AG04449 (cell line): ENCODE data around the gene GPR45.
A peak's percentile ranks its signal among the peaks of the same experiment; 100 is the strongest.

Experiments used
- CTCF ChIA-PET: fragments of 350-600 bp; formaldehyde crosslinking; extraction: SDS; loops from one replicate; lab custom pipeline; 2021; ENCODE audit warnings: antibody characterized with exemption; lab: Yijun Ruan, JAX
- POLR2A ChIA-PET: fragments of 400-600, 350-600 bp; formaldehyde crosslinking; extraction: SDS; loops from one replicate; lab custom pipeline; 2020; ENCODE audit warnings: antibody characterized with exemption, inconsistent platforms; lab: Yijun Ruan, JAX
- DNase-seq: peaks from one replicate; pipeline ENCODE4 v3.0.0-alpha.2; 2010; ENCODE audit warnings: low read depth, low spot score
- H3K4me3 ChIP-seq: 2 replicates; pipeline ENCODE4 v1.5.1; 2011; ENCODE audit warnings: low read depth, mild to moderate bottlenecking, control low read depth, low read length
- TF ChIP-seq, protein P1 (sequence below): IDR thresholded peaks from one replicate; pipeline ENCODE4 v1.5.1; 2011; ENCODE audit warnings: mild to moderate bottlenecking, moderate library complexity, low read length, control low read depth, inconsistent platforms; ENCODE audit not compliant: insufficient read depth; ENCODE audit errors: missing control alignments

GPR45 gene

DNA sequence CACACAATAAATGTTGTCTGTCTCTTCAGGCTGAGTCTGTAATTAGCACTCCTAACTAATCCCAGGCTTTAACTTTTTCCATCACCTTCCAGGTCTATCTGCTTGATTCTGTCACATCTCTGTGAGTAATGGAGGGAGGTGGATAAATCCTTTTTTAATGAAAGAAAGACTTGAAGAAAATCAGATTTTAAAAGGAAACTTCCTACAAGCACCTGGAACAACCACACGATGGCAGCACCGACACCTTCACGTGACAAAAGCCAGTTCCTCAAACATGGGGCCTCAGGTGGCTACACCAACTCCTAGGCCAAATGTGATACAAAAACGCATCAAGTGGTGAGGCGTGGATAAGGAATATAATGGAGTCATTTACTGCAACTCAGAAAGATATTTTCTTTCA lies 46.1 kb downstream of the GPR45 start:
- ChIA-PET POLR2A (no interaction called here), CTCF (interaction anchor here (0.6 to 2.1 kb wide), 21 partner anchors 9 to 257 kb away, joined by 3 to 9 read pairs (median 5); no protein-coding TSS in a partner anchor)
- TF ChIP-seq, protein P1, sequence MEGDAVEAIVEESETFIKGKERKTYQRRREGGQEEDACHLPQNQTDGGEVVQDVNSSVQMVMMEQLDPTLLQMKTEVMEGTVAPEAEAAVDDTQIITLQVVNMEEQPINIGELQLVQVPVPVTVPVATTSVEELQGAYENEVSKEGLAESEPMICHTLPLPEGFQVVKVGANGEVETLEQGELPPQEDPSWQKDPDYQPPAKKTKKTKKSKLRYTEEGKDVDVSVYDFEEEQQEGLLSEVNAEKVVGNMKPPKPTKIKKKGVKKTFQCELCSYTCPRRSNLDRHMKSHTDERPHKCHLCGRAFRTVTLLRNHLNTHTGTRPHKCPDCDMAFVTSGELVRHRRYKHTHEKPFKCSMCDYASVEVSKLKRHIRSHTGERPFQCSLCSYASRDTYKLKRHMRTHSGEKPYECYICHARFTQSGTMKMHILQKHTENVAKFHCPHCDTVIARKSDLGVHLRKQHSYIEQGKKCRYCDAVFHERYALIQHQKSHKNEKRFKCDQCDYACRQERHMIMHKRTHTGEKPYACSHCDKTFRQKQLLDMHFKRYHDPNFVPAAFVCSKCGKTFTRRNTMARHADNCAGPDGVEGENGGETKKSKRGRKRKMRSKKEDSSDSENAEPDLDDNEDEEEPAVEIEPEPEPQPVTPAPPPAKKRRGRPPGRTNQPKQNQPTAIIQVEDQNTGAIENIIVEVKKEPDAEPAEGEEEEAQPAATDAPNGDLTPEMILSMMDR = peak; percentile 26
- no peak overlapping the region for H3K4me3 ChIP-seq
- DNase-seq = no peak

DNA sequence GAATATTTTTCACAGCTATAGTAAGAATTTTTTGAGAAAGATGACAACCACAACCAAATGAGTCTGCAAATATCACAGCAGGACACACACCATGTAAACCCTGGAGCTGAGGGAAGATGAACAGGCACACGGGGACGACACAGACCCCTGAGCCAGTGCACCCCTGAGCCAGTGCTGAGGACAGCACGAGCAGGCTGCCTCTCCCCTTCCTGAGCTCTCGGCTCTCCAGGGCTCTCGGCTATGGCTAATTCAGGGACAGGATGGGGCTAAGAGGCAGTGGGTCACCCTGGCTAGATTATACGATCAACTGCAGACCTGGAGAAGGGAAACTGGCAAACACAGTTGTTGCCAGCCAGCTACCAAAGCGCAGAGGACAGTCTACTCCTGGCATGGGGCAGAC lies 46.6 kb downstream of the GPR45 start:
- ChIA-PET POLR2A (no interaction called here), CTCF (interaction anchor here (0.6 to 2.1 kb wide), 21 partner anchors 9 to 256 kb away, joined by 3 to 9 read pairs (median 4); no protein-coding TSS in a partner anchor)
- no peak for DNase-seq
- H3K4me3 ChIP-seq = no peak overlapping the region
- TF ChIP-seq, protein P1 = no peak

DNA sequence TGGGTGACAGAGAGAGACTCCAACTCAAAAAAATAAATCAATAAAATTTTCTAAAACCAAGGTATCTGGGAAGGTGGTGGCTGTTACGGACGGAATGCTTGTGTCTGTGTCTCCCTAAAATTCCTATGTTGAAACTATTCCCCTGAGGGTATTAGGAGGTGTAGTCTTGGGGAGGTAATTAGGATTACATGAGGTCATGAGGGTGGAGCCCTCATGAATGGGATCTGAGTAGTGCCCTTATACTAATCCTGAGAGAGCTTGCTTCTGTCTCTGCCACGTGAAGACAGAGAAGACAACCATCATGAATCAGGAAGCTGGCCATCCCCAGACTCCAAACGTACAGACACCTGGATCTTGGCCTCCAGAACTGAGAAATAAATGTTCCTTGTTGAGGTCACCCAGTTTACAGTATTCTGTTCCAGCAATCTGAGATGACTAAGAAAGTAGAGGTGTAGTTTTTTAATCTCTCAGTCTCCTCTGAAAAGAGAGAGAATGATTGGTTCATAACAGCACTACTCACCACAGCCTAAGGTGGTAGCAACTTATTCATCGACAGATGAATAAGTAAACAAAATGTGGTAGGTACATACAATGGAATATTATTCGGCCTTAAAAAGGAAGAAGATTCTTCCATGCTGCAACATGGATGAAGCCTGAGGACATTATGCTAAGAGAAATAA lies 49.6 kb downstream of the GPR45 start:
- CTCF ChIA-PET = interaction anchor here (0.6 kb wide), 1 partner anchor 57 kb away, joined by 3 read pairs; no protein-coding TSS in a partner anchor
- no peak overlapping the region for H3K4me3 ChIP-seq
- TF ChIP-seq, protein P1 = no peak
- POLR2A ChIA-PET = no interaction called here
- DNase-seq = no peak

DNA sequence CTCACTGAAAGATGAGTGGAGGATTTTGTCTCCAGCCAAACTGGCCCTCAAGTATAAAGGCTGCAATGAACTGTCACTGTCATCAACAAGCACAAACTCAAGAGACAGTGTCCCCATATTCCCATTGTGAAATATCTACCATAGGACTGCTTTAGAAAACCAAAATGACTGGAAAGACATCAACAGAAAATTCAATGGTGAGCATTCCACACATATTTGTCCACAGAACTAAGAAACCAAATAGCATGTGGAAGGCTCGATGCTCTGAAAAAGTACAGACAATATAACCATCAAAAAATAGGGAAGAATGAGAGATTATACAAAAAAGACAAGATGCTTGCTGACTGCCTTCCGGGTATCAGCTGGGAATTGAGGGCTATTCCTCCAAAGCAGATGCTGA lies 50.4 kb downstream of the GPR45 start:
- no peak for DNase-seq
- CTCF ChIA-PET = interaction anchor here (0.7 to 5.4 kb wide), 8 partner anchors 17 to 194 kb away, joined by 3 to 161 read pairs (median 14); no protein-coding TSS in a partner anchor

More for the DNA sequence above, 50.4 kb downstream of the GPR45 start:
- TF ChIP-seq, protein P1 = no peak
- no peak overlapping the region for H3K4me3 ChIP-seq
- POLR2A ChIA-PET = no interaction called here
